OCI-LY3 (cell line): Measurements from ENCODE around the gene CHRM2.

Source experiments
- H2AFZ ChIP-seq: fragments of 200-600, 300-600 bp; shearing (Covaris generic); 2 replicates; pipeline ENCODE4 v1.6.0; 2014; ENCODE audit warnings: antibody characterized with exemption, low read depth, low read length
- H3K27ac ChIP-seq: fragments of 200-600, 300-600 bp; sonication (generic); 2 replicates; pipeline ENCODE4 v1.5.1; 2014; ENCODE audit warnings: mild to moderate bottlenecking, low read length, moderate library complexity, mixed read lengths
- H3K27me3 ChIP-seq: fragments of 200-600, 300-600 bp; sonication (generic); 2 replicates; pipeline ENCODE4 v1.6.1; 2014; ENCODE audit warnings: low read depth, low read length, mixed read lengths
- H3K36me3 ChIP-seq: fragments of 200-600, 300-600 bp; sonication (generic); replicated peaks from 2 replicates; pipeline ENCODE3; 2014; ENCODE audit warnings: low read depth, low read length, mixed read lengths
- H3K4me1 ChIP-seq: fragments of 300-600, 200-600 bp; sonication (generic); 2 replicates; pipeline ENCODE4 v1.6.1; 2014; ENCODE audit warnings: low read length, mixed read lengths
- H3K4me2 ChIP-seq: fragments of 200-600, 300-600 bp; sonication (generic); 2 replicates; pipeline ENCODE4 v1.6.1; 2014; ENCODE audit warnings: low read length, mixed read lengths
- H3K4me3 ChIP-seq: fragments of 300-600, 200-600 bp; sonication (generic); 2 replicates; pipeline ENCODE4 v1.5.1; 2014; ENCODE audit warnings: antibody characterized with exemption, mild to moderate bottlenecking, low read length, moderate library complexity
- H3K79me2 ChIP-seq: fragments of 300-600, 200-600 bp; shearing (Covaris generic); 2 replicates; pipeline ENCODE4 v1.6.1; 2014; ENCODE audit warnings: mild to moderate bottlenecking, low read length, mixed read lengths
- H3K9ac ChIP-seq: fragments of 300-600, 200-600 bp; shearing (Covaris generic); 2 replicates; pipeline ENCODE4 v1.6.0; 2014; ENCODE audit warnings: mild to moderate bottlenecking, low read length, moderate library complexity
- H3K9me3 ChIP-seq: fragments of 200-600, 300-600 bp; shearing (Covaris generic); 2 replicates; pipeline ENCODE4 v1.6.1; 2014; ENCODE audit warnings: low read length, mixed read lengths; ENCODE audit not compliant: insufficient read depth
- H4K20me1 ChIP-seq: fragments of 200-600, 300-600 bp; sonication (generic); 2 replicates; pipeline ENCODE4 v1.6.1; 2016; ENCODE audit warnings: low read length, mixed read lengths; ENCODE audit not compliant: insufficient read depth
- CTCF ChIP-seq: fragments of 200-600, 300-600 bp; sonication (generic); IDR thresholded peaks from 2 replicates; pipeline ENCODE4 v1.5.1; 2014; ENCODE audit warnings: antibody characterized with exemption, low read length, low read depth
- EZH2phosphoT487 ChIP-seq: fragments of 200-600 bp; shearing (Covaris generic); IDR thresholded peaks from 2 replicates; pipeline ENCODE4 v1.6.1; 2018; ENCODE audit warnings: antibody characterized with exemption, mixed run types, low read depth

Gene CHRM2

GRCh38 chr7:136940917-136941316 is 72.5 kb downstream of the CHRM2 start:
- H3K4me3 ChIP-seq = no peak overlapping the region
- no peaks in the 10 kb centered on the region for H4K20me1 ChIP-seq
- no peak overlapping the region for H3K27ac ChIP-seq
- no peaks in the 10 kb centered on the region for H3K79me2 ChIP-seq
- no peaks in the 10 kb centered on the region for H3K4me1 ChIP-seq
- no peaks in the 10 kb centered on the region for H3K36me3 ChIP-seq
- no peak overlapping the region for H3K4me2 ChIP-seq
- H3K27me3 ChIP-seq = no peaks in the 10 kb centered on the region
- no peak for TF ChIP-seq EZH2phosphoT487
- TF ChIP-seq CTCF = no peak
- no peak overlapping the region for H3K9ac ChIP-seq
- H2AFZ ChIP-seq = no peak overlapping the region
- no peaks in the 10 kb centered on the region for H3K9me3 ChIP-seq

DNA sequence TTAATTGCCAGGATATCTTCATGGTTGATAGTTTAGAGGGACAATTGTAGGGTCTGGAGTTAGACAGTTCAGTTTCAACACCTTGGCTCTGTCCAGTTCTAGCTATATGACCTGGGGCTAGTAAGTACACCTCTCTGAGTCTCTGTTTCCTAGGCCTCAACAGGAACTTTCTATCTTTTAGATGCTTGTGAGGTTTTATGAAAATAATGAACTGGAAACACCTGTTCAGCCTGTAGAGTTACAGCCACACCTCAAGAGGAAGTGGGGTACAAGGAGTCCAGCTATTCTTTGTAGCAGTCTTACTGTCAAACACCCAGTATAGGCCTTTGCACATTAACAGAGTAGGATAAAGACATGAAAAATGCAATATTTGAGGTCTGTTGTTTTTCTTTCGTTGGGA is 73.4 kb downstream of the CHRM2 start:
- Histone ChIP-seq H3K36me3 (no peaks in the 10 kb centered on the region), H3K9me3 (no peaks in the 10 kb centered on the region)

DNA sequence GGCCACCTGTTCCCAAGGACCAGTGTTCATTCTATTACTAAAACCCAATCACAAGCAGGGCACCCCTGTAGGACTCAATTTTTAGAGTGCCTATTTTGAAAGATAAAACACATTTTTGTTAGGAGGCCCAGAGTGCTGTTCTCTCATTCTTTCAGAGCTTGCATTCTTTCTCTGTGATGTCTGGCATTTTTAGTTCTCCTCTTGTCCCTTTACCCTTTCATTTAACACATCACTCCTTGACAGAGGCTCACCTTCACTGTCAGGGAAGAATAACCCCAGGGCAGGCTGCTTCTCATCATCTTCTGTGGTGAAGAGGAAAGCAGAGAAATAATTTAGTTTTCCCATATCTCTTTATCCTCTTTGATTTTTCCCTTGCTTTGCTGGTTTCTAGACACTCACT is 73.9 kb downstream of the CHRM2 start:
- no peak overlapping the region for H3K27ac ChIP-seq
- H3K79me2 ChIP-seq = no peaks in the 10 kb centered on the region
- H3K4me3 ChIP-seq = no peak overlapping the region
- no peaks in the 10 kb centered on the region for H3K9me3 ChIP-seq
- no peaks in the 10 kb centered on the region for H4K20me1 ChIP-seq
- no peak overlapping the region for H3K9ac ChIP-seq
- TF ChIP-seq CTCF (no peak), EZH2phosphoT487 (no peak)
- H2AFZ ChIP-seq = no peak overlapping the region
- H3K27me3 ChIP-seq = no peaks in the 10 kb centered on the region
- no peak overlapping the region for H3K4me2 ChIP-seq
- H3K36me3 ChIP-seq = no peaks in the 10 kb centered on the region
- no peaks in the 10 kb centered on the region for H3K4me1 ChIP-seq

More for the DNA sequence above, 73.4 kb downstream of the CHRM2 start:
- no peaks in the 10 kb centered on the region for H4K20me1 ChIP-seq
- no peak overlapping the region for H3K4me3 ChIP-seq
- no peaks in the 10 kb centered on the region for H3K79me2 ChIP-seq
- no peaks in the 10 kb centered on the region for H3K27me3 ChIP-seq
- H3K4me2 ChIP-seq = no peak overlapping the region
- no peak overlapping the region for H2AFZ ChIP-seq
- no peak overlapping the region for H3K27ac ChIP-seq
- TF ChIP-seq EZH2phosphoT487 (no peak), CTCF (no peak)
- H3K9ac ChIP-seq = no peak overlapping the region
- no peaks in the 10 kb centered on the region for H3K4me1 ChIP-seq

DNA sequence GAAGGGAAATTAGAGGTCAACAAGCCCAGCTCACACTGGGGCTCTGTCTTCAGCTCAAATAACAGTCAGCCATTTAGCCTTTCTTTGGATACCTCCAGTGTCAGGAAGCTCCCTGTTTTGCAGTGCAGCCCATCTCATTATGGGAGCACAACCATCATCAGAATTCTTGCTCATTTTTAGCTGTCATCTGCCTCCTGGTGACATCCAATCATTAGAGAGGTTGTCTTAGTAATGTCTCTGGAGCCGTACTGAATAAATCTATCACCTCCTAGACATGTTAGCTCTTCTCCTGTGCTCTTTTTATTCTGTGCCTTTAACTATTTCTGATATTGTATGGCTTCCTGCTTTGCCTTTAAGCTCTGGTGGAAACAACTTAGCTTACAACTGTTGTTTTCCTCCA is 74.5 kb downstream of the CHRM2 start:
- no peaks in the 10 kb centered on the region for H3K4me1 ChIP-seq
- H3K4me2 ChIP-seq = no peak overlapping the region
- no peak overlapping the region for H3K4me3 ChIP-seq
- no peak overlapping the region for H2AFZ ChIP-seq
- H3K79me2 ChIP-seq = no peaks in the 10 kb centered on the region
- H3K36me3 ChIP-seq = no peaks in the 10 kb centered on the region
- H3K9ac ChIP-seq = no peak overlapping the region
- H3K9me3 ChIP-seq = no peaks in the 10 kb centered on the region
- no peaks in the 10 kb centered on the region for H3K27me3 ChIP-seq
- H3K27ac ChIP-seq = no peak overlapping the region
- no peaks in the 10 kb centered on the region for H4K20me1 ChIP-seq
- TF ChIP-seq EZH2phosphoT487 (no peak), CTCF (no peak)
